Transverse colon (tissue), 4 donors: ENCODE data around the gene PSMD13.

ENCODE experiments used
- CTCF ChIP-seq, 5 experiments: fragments of 200-600 bp in 3 of 5; fragments of 450-650 bp in 2 of 5; sonication (generic) in 3 of 5; IDR thresholded peaks; 1 replicate in 2 of 5; 2 replicates in 3 of 5; pipeline ENCODE4 v1.5.1; 2016 to 2017; ENCODE audit warnings: antibody characterized with exemption in 5 of 5, inconsistent platforms in 3 of 5, mild to moderate bottlenecking in 2 of 5, moderate library complexity in 1 of 5
- EP300 ChIP-seq: sonication (generic); formaldehyde crosslinking; IDR thresholded peaks from one replicate; pipeline ENCODE4 v1.6.1; 2017; ENCODE audit warnings: antibody characterized with exemption, low read depth
- POLR2A ChIP-seq: fragments of 450-650 bp; IDR thresholded peaks from one replicate; pipeline ENCODE4 v1.6.1; 2016; ENCODE audit warnings: antibody characterized with exemption, mild to moderate bottlenecking, moderate library complexity
- POLR2AphosphoS5 ChIP-seq, 3 donors: sonication (generic); formaldehyde crosslinking; IDR thresholded peaks; one replicate each; pipeline ENCODE4 v1.6.1; 2016; ENCODE audit warnings: antibody characterized with exemption in 3 of 3

- TF ChIP-seq CTCF (IDR thresholded peaks at IDR 0.05) (no peak), POLR2A (no peak), EP300 (no peak), POLR2AphosphoS5 (IDR thresholded peaks at IDR 0.05) (no peak)
Measured at GRCh38 chr11:297586-298405, 61.0 kb downstream of the PSMD13 start.
